Measurements from ENCODE around the gene ATP2B2. TPM values are rescaled to one million over a fixed set of nuclear protein-coding genes. Genes with fewer than 3 reads are reported as not detected.
"Not testable (repeated sequence)": the region's sequence is repeated elsewhere in the genome, so short reads cannot be mapped to it uniquely, and the experiment has no call there.

Gene ATP2B2
- total RNA-seq, 1 experiment from 2014 or later = not detected

DNA sequence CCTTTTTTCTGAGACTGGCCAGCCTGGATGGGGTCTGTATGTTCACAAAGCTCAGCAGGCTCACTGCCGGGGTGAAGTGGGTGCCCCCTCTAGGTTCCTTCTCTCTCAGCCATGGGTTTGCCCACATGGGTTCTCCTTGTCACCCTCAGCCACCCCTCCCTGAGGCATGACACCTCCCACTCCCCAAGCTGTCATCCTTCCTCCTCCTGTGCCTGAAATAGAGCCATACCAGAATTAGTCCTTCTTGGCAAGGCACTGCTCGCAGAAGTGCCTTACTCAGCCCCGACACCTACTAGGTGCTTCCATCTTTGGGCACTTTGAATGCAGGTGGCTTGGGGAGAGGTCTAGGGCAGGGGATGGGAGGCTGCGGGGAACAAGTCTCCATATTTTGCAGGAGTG lies 121.5 kb downstream of the ATP2B2 start:
- no peaks in the 10 kb centered on the region for H3K4me1 Mint-ChIP-seq (ENCODE audit: insufficient read depth, unreplicated experiment)

DNA sequence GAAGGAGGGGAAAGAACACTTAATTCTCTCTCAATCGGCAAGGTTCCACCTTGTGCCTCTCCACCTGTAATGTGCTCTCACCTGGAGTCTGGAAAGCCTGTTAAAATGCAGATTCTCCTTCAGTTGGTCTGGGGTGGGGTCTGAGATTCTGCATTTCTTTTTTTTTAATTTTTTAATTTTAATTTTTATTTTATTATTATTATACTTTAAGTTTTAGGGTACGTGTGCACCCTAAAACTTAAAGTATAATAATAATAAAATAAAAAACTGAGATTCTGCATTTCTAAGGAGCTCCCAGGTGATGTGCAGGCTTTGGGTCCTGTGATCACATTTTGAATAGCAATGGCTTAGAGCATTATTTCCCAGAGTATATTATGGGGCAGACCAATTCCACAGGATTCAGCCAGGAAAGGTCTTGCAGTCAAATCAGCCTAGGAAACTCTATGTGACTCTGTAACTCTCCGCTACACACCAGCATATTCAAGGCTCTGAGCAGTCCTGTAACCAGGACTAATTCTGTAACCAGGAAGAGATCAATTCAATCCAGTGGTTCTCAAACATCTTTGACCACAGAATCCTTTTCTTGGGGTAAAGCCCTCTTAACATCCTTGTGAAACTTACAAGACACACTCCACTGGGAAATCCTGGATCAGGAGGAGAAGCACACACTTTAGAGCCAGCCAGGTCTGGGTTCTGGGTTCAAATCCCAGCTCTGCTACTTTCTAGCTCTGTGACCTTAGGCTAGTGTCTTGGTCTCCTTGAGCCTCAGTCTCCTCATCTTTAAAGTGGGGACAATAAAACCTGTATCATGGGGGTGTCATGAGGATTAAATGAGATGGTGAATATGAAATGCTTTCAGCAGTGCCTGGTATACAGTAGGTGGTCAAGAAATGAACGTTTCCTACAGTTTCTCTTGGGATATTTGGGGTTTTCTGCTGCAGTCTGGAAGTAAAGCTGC lies 122.2 kb downstream of the ATP2B2 start:
- Mint-ChIP-seq H3K27ac (ENCODE audit: low read depth, unreplicated experiment) (no peak overlapping the region), H3K36me3 (ENCODE audit: insufficient read depth, unreplicated experiment) (no peaks in the 10 kb centered on the region), H3K9me3 (ENCODE audit: unreplicated experiment) (no peaks in the 10 kb centered on the region), H3K27me3 (ENCODE audit: insufficient read depth, unreplicated experiment) (peaks cover 35% of the 10 kb centered on the region), H3K4me3 (ENCODE audit: unreplicated experiment) (no peak overlapping the region), H3K4me1 (ENCODE audit: insufficient read depth, unreplicated experiment) (no peaks in the 10 kb centered on the region)
- DNase-seq (ENCODE audit: unreplicated experiment) = no peak
- no TSS peak for BruUV-seq (replicated peaks)
- CTCF ChIA-PET = interaction anchor here (0.6 kb wide), 1 partner anchor 356 kb away, joined by 3 read pairs; no protein-coding TSS in a partner anchor
- TF ChIP-seq, protein P1, sequence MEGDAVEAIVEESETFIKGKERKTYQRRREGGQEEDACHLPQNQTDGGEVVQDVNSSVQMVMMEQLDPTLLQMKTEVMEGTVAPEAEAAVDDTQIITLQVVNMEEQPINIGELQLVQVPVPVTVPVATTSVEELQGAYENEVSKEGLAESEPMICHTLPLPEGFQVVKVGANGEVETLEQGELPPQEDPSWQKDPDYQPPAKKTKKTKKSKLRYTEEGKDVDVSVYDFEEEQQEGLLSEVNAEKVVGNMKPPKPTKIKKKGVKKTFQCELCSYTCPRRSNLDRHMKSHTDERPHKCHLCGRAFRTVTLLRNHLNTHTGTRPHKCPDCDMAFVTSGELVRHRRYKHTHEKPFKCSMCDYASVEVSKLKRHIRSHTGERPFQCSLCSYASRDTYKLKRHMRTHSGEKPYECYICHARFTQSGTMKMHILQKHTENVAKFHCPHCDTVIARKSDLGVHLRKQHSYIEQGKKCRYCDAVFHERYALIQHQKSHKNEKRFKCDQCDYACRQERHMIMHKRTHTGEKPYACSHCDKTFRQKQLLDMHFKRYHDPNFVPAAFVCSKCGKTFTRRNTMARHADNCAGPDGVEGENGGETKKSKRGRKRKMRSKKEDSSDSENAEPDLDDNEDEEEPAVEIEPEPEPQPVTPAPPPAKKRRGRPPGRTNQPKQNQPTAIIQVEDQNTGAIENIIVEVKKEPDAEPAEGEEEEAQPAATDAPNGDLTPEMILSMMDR (IDR thresholded peaks at IDR 0.05; ENCODE audit: unreplicated experiment) = no peak
- intact Hi-C loops (cut with micrococcal nuclease) = no loop called here
- POLR2A ChIA-PET = no interaction called here

More for the DNA sequence above, 121.5 kb downstream of the ATP2B2 start:
- peaks cover 35% of the 10 kb centered on the region for H3K27me3 Mint-ChIP-seq (ENCODE audit: insufficient read depth, unreplicated experiment)
- intact Hi-C loops (cut with micrococcal nuclease) = no loop called here
- H3K4me3 Mint-ChIP-seq (ENCODE audit: unreplicated experiment) = no peak overlapping the region
- TF ChIP-seq, protein P1 (IDR thresholded peaks at IDR 0.05; ENCODE audit: unreplicated experiment) = no peak
- no peak for DNase-seq (ENCODE audit: unreplicated experiment)
- H3K36me3 Mint-ChIP-seq (ENCODE audit: insufficient read depth, unreplicated experiment) = no peaks in the 10 kb centered on the region
- CTCF ChIA-PET = no interaction called here
- BruUV-seq (replicated peaks) = no TSS peak
- no peaks in the 10 kb centered on the region for H3K9me3 Mint-ChIP-seq (ENCODE audit: unreplicated experiment)
- no peak overlapping the region for H3K27ac Mint-ChIP-seq (ENCODE audit: low read depth, unreplicated experiment)
- POLR2A ChIA-PET = no interaction called here

DNA sequence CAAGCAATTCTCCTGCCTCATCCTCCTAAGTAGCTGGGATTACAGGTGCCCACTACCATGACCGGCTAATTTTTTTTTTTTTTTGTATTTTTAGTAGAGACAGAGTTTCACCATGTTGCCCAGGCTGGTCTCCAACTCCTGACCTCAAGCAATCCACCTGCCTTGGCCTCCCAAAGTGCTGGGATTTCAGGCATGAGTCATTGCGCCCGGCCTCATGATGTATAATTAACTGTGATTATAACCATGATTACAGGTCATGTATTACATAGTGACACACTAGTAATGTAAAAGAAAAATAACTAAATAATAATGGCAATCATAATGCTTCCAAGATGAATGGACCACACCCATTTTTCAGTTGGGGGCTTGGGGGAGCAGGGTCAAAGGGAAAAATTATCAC lies 122.9 kb downstream of the ATP2B2 start:
- CTCF ChIA-PET; BruUV-seq (replicated peaks); POLR2A ChIA-PET; H3K9me3 Mint-ChIP-seq (ENCODE audit: unreplicated experiment); intact Hi-C loops (cut with micrococcal nuclease); H3K36me3 Mint-ChIP-seq (ENCODE audit: insufficient read depth, unreplicated experiment); H3K27ac Mint-ChIP-seq (ENCODE audit: low read depth, unreplicated experiment); DNase-seq (ENCODE audit: unreplicated experiment); H3K4me1 Mint-ChIP-seq (ENCODE audit: insufficient read depth, unreplicated experiment); H3K4me3 Mint-ChIP-seq (ENCODE audit: unreplicated experiment): not testable (repeated sequence)
- H3K27me3 Mint-ChIP-seq (ENCODE audit: insufficient read depth, unreplicated experiment) = peaks cover 31% of the 10 kb centered on the region

DNA sequence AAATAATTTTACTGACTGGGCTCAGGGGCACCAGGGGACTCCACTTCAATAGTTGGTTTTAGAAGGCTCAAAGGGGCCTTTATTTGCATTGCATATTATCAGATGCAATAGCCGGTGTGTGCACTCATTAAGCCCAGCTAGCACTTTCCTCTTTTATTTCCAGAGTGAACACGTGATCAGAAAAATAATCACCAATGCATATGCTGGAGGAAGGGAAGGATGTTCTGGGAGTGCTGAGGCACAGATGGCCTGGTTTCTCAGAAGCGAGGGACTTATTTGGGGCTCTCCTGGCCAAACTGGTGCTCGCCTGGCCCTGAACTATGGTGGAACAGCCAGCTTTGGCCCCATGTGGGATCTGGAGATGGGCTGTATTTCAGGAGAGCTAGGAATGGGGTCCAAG lies 124.0 kb downstream of the ATP2B2 start:
- Mint-ChIP-seq H3K9me3 (ENCODE audit: unreplicated experiment) (no peaks in the 10 kb centered on the region), H3K36me3 (ENCODE audit: insufficient read depth, unreplicated experiment) (no peaks in the 10 kb centered on the region), H3K27me3 (ENCODE audit: insufficient read depth, unreplicated experiment) (peaks cover 33% of the 10 kb centered on the region), H3K27ac (ENCODE audit: low read depth, unreplicated experiment) (no peak overlapping the region), H3K4me3 (ENCODE audit: unreplicated experiment) (no peak overlapping the region), H3K4me1 (ENCODE audit: insufficient read depth, unreplicated experiment) (no peaks in the 10 kb centered on the region)
- intact Hi-C loops (cut with micrococcal nuclease) = no loop called here
- no TSS peak for BruUV-seq (replicated peaks)
- TF ChIP-seq, protein P1 (IDR thresholded peaks at IDR 0.05; ENCODE audit: unreplicated experiment) = no peak
- ChIA-PET CTCF (no interaction called here), POLR2A (no interaction called here)
- DNase-seq (ENCODE audit: unreplicated experiment) = no peak
